Activated CD4-positive, alpha-beta memory T cell treated with anti-CD3 and anti-CD28 coated beads, Interleukin-2, amount 10 ng/mL, durations not matched to agents 7 days and 5 days (primary cell): ENCODE measurements around the gene AQP6. TPM values are rescaled to one million over a fixed set of nuclear protein-coding genes. Genes with fewer than 3 reads are reported as not detected.
"Not testable (repeated sequence)": the region's sequence is repeated elsewhere in the genome, so short reads cannot be mapped to it uniquely, and the experiment has no call there.

ENCODE experiments used
- CTCF ChIA-PET: fragments of 350-600 bp; sonication (Branson Sonifier 250); formaldehyde crosslinking; loops from one replicate; lab custom pipeline; 2021; ENCODE audit warnings: antibody characterized with exemption, inconsistent platforms; lab: Charles Lee
- POLR2A ChIA-PET: fragments of 350-600 bp; sonication (Branson Sonifier 250); formaldehyde crosslinking; loops from one replicate; lab custom pipeline; 2021; ENCODE audit warnings: antibody characterized with exemption; lab: Charles Lee
- DNase-seq: peaks from one replicate; pipeline ENCODE4 v3.0.0-alpha.2; 2020
- H3K27ac Mint-ChIP-seq: one replicate; pipeline ENCODE4 v1.8.0; 2021; ENCODE audit warnings: mild to moderate bottlenecking, mixed read lengths
- H3K27me3 Mint-ChIP-seq: one replicate; pipeline ENCODE4 v1.8.0; 2021; ENCODE audit warnings: mixed read lengths
- H3K36me3 Mint-ChIP-seq: one replicate; pipeline ENCODE4 v1.8.0; 2021; ENCODE audit warnings: low read depth, mixed read lengths
- H3K4me1 Mint-ChIP-seq: one replicate; pipeline ENCODE4 v1.8.0; 2021; ENCODE audit warnings: mixed read lengths
- H3K4me3 Mint-ChIP-seq: one replicate; pipeline ENCODE4 v1.8.0; 2021; ENCODE audit warnings: mild to moderate bottlenecking, mixed read lengths
- H3K9me3 Mint-ChIP-seq: one replicate; pipeline ENCODE4 v1.8.0; 2021; ENCODE audit warnings: mixed read lengths
- total RNA-seq, 2 experiments: library from RNA; stranded (reverse); gene quantifications; one replicate each; pipeline ENCODE4 v1.2.3, GENCODE V29; 2021

Gene AQP6
- total RNA-seq, 2 experiments from 2014 or later, result not detected

- H3K4me1 Mint-ChIP-seq, result peaks cover 3% of the 10 kb centered on the region
- H3K27me3 Mint-ChIP-seq, result no peaks in the 10 kb centered on the region
- no peak overlapping the region for H3K27ac Mint-ChIP-seq
- ChIA-PET CTCF (interaction anchor here (0.8 to 9.8 kb wide), 6 partner anchors 15 to 129 kb away, joined by 3 to 101 read pairs (median 4); partner anchors contain the start of gene COX14), POLR2A (no interaction called here)
- peaks cover 25% of the 10 kb centered on the region for H3K36me3 Mint-ChIP-seq
- no peak overlapping the region for H3K4me3 Mint-ChIP-seq
- H3K9me3 Mint-ChIP-seq, result no peaks in the 10 kb centered on the region
- no peak for DNase-seq
These were observed 9.7 kb downstream of the AQP6 start for GRCh38 chr12:49982246-49983087.

- H3K27ac Mint-ChIP-seq, result no peak overlapping the region
- ChIA-PET POLR2A (interaction anchor here (1.4 kb wide), 1 partner anchor 22 kb away, joined by 3 read pairs; no protein-coding TSS in a partner anchor), CTCF (interaction anchor here (1.5 to 9.8 kb wide), 3 partner anchors 16 to 128 kb away, joined by 3 to 101 read pairs (median 4); partner anchors contain the start of gene COX14)
- no peak for DNase-seq
- H3K36me3 Mint-ChIP-seq, result peaks cover 39% of the 10 kb centered on the region
- no peaks in the 10 kb centered on the region for H3K9me3 Mint-ChIP-seq
- H3K4me3 Mint-ChIP-seq, result no peak overlapping the region
- H3K4me1 Mint-ChIP-seq, result peaks cover 3% of the 10 kb centered on the region
- H3K27me3 Mint-ChIP-seq, result no peaks in the 10 kb centered on the region
These were observed 11.1 kb downstream of the AQP6 start for GRCh38 chr12:49983892-49984291.

GRCh38 chr12:49984476-49985359, 12.0 kb downstream of the AQP6 start:
- Mint-ChIP-seq H3K36me3 (peaks cover 46% of the 10 kb centered on the region), H3K9me3 (no peaks in the 10 kb centered on the region), H3K4me3 (no peak overlapping the region), H3K27me3 (no peaks in the 10 kb centered on the region), H3K27ac (no peak overlapping the region), H3K4me1 (peaks cover 3% of the 10 kb centered on the region)
- DNase-seq, result no peak
- POLR2A ChIA-PET, result interaction anchor here (0.8 to 1.4 kb wide), 3 partner anchors 21 to 39 kb away, joined by 3 to 4 read pairs (median 3); no protein-coding TSS in a partner anchor
- CTCF ChIA-PET, result interaction anchor here (0.5 to 9.8 kb wide), 3 partner anchors 17 to 211 kb away, joined by 4 to 101 read pairs (median 5); partner anchors contain the start of gene COX14

GRCh38 chr12:49985981-49986380, 13.2 kb downstream of the AQP6 start:
- Mint-ChIP-seq H3K4me1 (peaks cover 3% of the 10 kb centered on the region), H3K4me3 (no peak overlapping the region), H3K27ac (no peak overlapping the region), H3K9me3 (no peaks in the 10 kb centered on the region), H3K36me3 (peaks cover 56% of the 10 kb centered on the region), H3K27me3 (no peaks in the 10 kb centered on the region)
- POLR2A ChIA-PET, result interaction anchor here (1.0 kb wide), 1 partner anchor 40 kb away, joined by 3 read pairs; no protein-coding TSS in a partner anchor
- CTCF ChIA-PET, result interaction anchor here (1.3 to 9.8 kb wide), 2 partner anchors 18 to 53 kb away, joined by 3 to 101 read pairs; no protein-coding TSS in a partner anchor
- DNase-seq, result no peak

GRCh38 chr12:49986476-49986875, 13.7 kb downstream of the AQP6 start:
- not testable (repeated sequence) for H3K27me3 Mint-ChIP-seq, H3K4me1 Mint-ChIP-seq, H3K27ac Mint-ChIP-seq, H3K4me3 Mint-ChIP-seq, DNase-seq, H3K9me3 Mint-ChIP-seq
- H3K36me3 Mint-ChIP-seq, result peaks cover 58% of the 10 kb centered on the region
- POLR2A ChIA-PET, result interaction anchor here (0.8 to 1.1 kb wide), 2 partner anchors 18 to 20 kb away, joined by 3 to 4 read pairs; no protein-coding TSS in a partner anchor
- CTCF ChIA-PET, result interaction anchor here (1.3 to 9.8 kb wide), 2 partner anchors 19 to 52 kb away, joined by 3 to 101 read pairs; no protein-coding TSS in a partner anchor

- H3K27me3 Mint-ChIP-seq, result no peaks in the 10 kb centered on the region
- H3K27ac Mint-ChIP-seq, result no peak overlapping the region
- H3K4me1 Mint-ChIP-seq, result peaks cover 3% of the 10 kb centered on the region
- CTCF ChIA-PET, result interaction anchor here (1.0 kb wide), 1 partner anchor 20 kb away, joined by 3 read pairs; no protein-coding TSS in a partner anchor
- POLR2A ChIA-PET, result no interaction called here
- H3K36me3 Mint-ChIP-seq, result peaks cover 71% of the 10 kb centered on the region
- no peak overlapping the region for H3K4me3 Mint-ChIP-seq
- no peaks in the 10 kb centered on the region for H3K9me3 Mint-ChIP-seq
- no peak for DNase-seq
These were observed 15.0 kb downstream of the AQP6 start for GRCh38 chr12:49987625-49988303.

- H3K27ac Mint-ChIP-seq, H3K4me3 Mint-ChIP-seq, H3K4me1 Mint-ChIP-seq, H3K27me3 Mint-ChIP-seq, POLR2A ChIA-PET, DNase-seq, H3K9me3 Mint-ChIP-seq: not testable (repeated sequence)
- H3K36me3 Mint-ChIP-seq, result peaks cover 86% of the 10 kb centered on the region
- CTCF ChIA-PET, result interaction anchor here (1.2 to 2.6 kb wide), 3 partner anchors 22 to 44 kb away, joined by 3 to 18 read pairs (median 4); no protein-coding TSS in a partner anchor
These were observed 16.7 kb downstream of the AQP6 start for GRCh38 chr12:49989400-49989799.

- no peaks in the 10 kb centered on the region for H3K9me3 Mint-ChIP-seq
- peaks cover 86% of the 10 kb centered on the region for H3K36me3 Mint-ChIP-seq
- H3K27ac Mint-ChIP-seq, result no peak overlapping the region
- no peak for DNase-seq
- ChIA-PET POLR2A (no interaction called here), CTCF (interaction anchor here (1.7 to 2.6 kb wide), 2 partner anchors 16 to 23 kb away, joined by 3 to 18 read pairs; no protein-coding TSS in a partner anchor)
- H3K4me1 Mint-ChIP-seq, result no peaks in the 10 kb centered on the region
- H3K4me3 Mint-ChIP-seq, result no peak overlapping the region
- H3K27me3 Mint-ChIP-seq, result no peaks in the 10 kb centered on the region
These were observed 17.5 kb downstream of the AQP6 start for GRCh38 chr12:49990273-49990672.

- ChIA-PET POLR2A (no interaction called here), CTCF (interaction anchor here (1.0 to 1.2 kb wide), 2 partner anchors 29 to 72 kb away, joined by 3 read pairs; no protein-coding TSS in a partner anchor)
- H3K27ac Mint-ChIP-seq, result no peak overlapping the region
- H3K36me3 Mint-ChIP-seq, result peaks cover 73% of the 10 kb centered on the region
- H3K4me1 Mint-ChIP-seq, result no peaks in the 10 kb centered on the region
- DNase-seq, result no peak
- H3K27me3 Mint-ChIP-seq, result no peaks in the 10 kb centered on the region
- no peaks in the 10 kb centered on the region for H3K9me3 Mint-ChIP-seq
- no peak overlapping the region for H3K4me3 Mint-ChIP-seq
These were observed 25.7 kb downstream of the AQP6 start for GRCh38 chr12:49998453-49998852.

- ChIA-PET CTCF (interaction anchor here (0.5 to 5.4 kb wide), 6 partner anchors 18 to 239 kb away, joined by 3 to 27 read pairs (median 6); no protein-coding TSS in a partner anchor), POLR2A (interaction anchor here (0.6 kb wide), 1 partner anchor 162 kb away, joined by 3 read pairs; no protein-coding TSS in a partner anchor)
- Mint-ChIP-seq H3K27me3 (no peaks in the 10 kb centered on the region), H3K4me3 (no peak overlapping the region), H3K27ac (no peak overlapping the region), H3K9me3 (no peaks in the 10 kb centered on the region), H3K36me3 (peaks cover 79% of the 10 kb centered on the region), H3K4me1 (peaks cover 8% of the 10 kb centered on the region)
- DNase-seq, result no peak
These were observed 30.8 kb downstream of the AQP6 start for GRCh38 chr12:50003595-50003994.

- no peak overlapping the region for H3K4me3 Mint-ChIP-seq
- peaks cover 75% of the 10 kb centered on the region for H3K36me3 Mint-ChIP-seq
- ChIA-PET POLR2A (interaction anchor here (2.6 kb wide), 1 partner anchor 20 kb away, joined by 12 read pairs; the partner anchor contains the start of gene RACGAP1), CTCF (interaction anchor here (2.5 to 5.4 kb wide), 2 partner anchors 34 to 37 kb away, joined by 14 to 27 read pairs; no protein-coding TSS in a partner anchor)
- H3K9me3 Mint-ChIP-seq, result no peaks in the 10 kb centered on the region
- no peaks in the 10 kb centered on the region for H3K27me3 Mint-ChIP-seq
- no peak for DNase-seq
- no peak overlapping the region for H3K27ac Mint-ChIP-seq
- peaks cover 14% of the 10 kb centered on the region for H3K4me1 Mint-ChIP-seq
These were observed 31.9 kb downstream of the AQP6 start for GRCh38 chr12:50004696-50005095.
